NCI-H128 (cell line): ENCODE data around the gene ALX4.

Experiments used
- DNase-seq: peaks from one replicate; lab custom pipeline; 2025; ENCODE audit not compliant: unreplicated experiment; lab: John Stamatoyannopoulos, UW

Gene ALX4

DNA sequence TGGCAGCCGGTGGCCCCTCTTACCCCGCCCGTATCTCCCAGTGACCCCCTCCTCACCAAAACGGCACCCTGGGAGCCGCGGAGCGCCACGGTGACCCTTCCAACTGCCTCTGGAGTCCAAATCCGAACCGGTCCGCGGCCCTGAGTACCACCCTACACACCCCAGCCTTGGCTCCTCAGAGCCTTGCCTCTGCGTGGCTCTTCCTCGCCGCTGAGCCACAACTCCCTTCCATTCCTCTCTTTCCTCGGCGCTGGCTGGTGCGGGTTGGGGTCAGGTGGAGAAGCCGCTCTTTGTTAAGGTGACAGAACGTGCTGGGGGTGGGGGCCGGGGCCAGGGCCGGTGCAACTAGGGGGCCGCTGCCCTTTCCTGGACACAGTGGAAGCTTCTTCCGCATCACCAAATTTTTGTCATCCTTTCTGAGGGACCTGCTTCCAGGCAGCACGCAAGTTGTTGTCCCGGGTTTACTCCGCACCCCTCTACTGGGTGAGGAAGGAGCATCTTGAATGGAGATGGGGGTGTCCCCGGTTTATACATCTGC is 6.5 kb downstream of the ALX4 start:
- no peak for DNase-seq

DNA sequence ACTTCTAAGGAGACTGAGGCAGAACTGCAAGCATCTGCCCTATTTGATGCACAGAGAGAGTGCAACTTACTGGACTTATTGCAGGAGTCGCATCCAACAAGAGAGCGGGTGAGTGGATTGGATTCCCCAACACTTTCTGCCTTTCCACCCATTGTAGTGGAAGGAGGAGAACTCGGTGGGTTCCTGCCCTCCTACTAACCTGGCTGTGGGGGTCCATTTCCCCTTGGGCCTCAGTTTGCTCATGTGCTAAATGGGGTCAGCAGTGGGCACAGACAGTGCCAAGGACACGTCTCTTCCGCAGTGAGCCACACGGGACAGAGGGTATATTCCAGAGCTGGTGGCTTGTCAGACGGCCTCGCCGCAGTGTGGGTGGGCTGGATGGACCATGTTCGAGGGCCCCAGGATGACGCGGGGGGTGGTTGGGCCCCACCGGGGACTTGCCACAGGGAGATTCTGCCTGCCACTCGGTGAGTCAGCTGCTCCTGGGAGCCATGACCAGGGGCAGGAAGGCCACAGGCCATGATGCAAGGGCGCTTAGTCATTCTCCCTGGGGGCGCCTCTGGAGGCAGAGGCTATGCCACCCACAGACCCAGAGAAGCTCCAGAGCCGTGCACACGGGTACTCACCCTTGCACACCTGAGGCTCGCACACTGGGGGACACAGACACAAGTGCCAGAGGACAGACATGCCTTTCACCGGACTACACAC is 8.2 kb downstream of the ALX4 start:
- no peak for DNase-seq

DNA sequence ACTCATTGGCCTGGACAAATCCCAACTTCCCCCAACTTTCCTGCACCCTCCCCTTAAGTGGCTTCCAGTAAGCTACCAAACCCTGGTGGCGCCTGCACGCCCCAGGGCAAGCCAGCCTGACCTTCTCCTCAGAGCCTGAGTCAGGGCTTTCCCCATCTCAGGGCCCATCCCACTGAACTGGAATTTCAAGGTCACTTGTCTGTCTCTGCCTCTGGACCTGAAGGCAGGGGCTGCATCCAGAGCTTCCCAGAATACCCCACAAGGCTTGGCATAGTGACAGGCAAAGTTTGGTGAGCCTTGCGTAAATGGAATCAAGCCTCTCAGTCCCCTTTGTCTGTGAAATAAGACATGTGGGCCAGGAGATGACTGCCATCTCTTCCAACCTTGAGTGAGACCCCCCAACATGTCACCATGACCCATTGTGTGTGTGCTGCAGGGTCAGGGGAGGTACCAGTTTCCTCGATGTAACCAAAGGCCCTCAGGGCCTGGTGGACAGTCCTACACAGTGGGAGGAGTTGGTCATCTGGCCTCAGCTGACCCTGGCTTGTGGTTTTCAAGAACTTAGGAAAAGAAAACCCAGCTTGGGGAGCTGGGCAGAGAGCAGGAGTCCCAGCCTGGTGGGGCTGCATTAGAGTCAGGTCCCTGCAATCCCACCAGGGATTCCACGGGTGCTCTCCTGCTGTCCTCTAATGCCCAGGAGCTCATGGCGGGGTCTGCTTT is 8.9 kb downstream of the ALX4 start:
- no peak for DNase-seq

DNA sequence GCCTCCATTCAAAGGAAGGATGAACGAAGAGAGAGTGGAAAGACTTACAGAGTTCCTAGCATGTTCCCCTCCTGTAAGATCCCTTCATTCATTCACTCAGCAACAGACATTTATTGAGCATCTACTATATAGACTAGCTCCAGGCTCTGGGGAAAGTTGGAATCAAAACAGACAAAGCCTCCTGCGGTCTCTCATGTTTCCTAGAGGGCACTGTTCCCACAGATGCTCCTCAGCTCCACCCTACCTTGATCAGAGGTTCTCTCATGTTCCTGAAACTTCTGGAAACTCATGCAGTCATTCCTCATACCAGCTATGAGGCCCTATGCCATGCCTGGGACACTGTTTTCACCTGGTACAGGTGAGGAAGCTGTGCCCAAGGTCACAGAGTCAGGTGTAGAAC is 11.1 kb downstream of the ALX4 start:
- no peak for DNase-seq

DNA sequence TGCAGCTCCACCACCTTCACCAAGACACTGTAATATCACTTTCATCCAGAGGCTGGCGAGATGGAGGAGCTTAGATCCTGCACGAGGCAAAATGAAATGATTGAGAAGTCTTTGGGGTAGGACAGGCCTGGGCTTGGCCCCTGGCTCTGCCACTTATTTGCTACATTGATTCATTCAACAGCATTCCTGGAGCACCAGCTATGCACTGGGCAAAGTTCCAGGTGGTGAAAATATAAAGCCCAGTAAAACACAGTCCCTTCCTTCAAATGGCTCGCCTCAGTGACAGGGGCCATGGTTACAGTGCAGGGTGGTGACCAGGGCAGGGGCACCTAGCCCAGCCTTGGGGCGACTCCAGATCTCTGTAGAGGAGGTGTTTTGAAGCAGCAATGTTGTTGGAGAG is 19.7 kb downstream of the ALX4 start:
- DNase-seq = no peak

DNA sequence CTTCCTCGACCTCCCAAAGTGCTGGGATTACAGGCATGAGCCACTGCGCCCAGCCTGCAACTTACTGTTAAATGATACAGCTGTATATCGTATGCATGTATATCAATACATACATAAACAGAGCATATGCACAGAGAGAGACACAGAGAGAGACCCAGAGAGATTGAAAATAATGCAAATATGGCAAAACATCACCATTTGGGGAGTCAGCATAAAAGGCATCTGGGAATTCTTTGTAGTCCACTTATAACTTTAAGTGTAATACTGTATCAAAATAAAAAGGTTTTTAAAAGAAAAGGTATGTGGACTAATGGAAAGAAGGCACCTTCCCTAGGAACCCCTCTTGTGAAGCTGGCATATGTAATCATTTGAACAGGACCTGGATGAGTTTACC is 21.8 kb downstream of the ALX4 start:
- DNase-seq = no peak

DNA sequence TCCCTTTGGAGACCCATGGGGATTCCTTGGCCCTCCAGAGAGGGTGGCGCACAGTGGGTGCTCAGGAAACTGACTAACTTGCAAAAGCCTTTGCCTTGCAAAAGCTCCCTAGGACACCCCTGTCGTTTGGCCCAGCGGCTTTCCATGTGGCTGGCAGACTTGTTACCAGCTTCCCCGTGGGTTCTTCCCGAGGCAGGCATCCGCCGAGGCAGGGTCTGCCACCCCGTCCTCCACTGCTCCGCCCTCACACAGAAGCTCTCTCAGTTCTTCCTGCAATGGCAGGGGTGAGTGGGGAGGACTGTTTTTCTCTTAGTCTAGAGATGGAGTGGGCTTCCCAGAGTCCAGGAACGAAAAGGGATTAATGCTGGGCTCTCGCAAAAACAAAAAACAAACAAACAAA is 23.0 kb downstream of the ALX4 start:
- no peak for DNase-seq

DNA sequence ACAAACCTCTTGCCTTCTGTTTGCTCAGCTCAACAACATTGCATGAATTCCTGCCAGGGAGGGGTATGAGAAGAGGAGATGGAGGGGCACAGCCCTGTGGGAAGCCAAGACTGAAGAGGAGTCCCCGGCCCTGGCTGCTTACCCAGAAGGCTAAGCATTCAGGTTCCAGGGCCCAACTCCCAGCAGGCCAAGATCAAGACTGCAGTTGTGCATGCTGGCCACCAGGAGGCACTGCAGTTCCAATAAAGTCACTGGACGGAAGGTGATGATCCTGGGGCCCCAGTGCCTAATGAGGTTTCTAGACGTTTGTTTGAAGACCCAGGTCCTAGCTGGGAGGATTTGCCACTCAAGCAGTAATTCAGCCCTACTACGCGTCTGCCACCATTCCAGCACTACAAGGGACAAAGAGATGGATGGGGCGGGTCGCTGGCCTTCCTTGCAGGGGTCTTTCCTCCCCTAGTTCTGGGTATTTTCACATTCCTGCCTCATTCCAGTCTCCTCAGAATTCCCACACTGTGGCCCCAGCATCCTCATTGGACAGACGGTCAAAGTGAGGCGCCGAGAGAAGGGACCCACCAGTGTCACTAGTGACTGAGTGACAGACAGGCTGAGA is 23.6 kb downstream of the ALX4 start:
- no peak for DNase-seq

DNA sequence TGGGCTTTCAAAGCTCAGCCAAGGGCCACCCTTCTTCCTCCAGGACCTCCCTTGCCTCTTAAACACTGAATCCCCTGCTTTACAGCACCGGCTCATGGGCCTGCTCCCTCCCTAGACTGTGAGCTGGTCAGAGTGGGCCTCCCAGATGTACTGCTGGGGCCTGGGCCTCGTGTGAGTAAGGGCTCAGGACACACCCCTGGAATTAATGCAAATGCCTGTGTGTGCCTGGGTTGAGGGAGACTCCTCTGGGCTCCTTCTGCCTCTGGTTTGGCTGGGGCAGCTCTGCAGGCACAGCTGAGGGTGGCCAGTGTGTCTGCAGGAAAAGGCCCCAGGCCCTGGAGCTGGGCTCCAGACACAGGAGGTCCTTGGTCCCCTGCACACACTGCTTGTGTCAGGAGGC is 24.2 kb downstream of the ALX4 start:
- no peak for DNase-seq

DNA sequence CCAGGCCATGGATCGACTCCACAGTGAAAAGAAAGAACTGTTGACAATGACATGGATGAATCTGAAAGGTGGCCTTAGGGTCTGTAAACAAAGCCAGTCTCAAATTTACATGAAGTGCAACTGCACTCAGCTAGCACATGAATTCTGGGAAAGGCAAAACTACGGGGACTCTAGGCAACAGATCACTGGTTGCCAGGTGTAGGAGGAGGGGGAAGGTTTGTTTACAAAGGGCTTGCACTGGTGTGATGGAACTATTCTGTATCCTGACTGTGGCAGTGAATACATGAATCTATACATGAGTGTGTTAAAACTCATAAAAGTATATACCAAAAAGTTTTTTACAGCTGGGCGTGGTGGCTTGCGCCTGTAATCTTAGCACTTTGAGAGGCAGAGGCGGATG is 27.3 kb downstream of the ALX4 start:
- no peak for DNase-seq

DNA sequence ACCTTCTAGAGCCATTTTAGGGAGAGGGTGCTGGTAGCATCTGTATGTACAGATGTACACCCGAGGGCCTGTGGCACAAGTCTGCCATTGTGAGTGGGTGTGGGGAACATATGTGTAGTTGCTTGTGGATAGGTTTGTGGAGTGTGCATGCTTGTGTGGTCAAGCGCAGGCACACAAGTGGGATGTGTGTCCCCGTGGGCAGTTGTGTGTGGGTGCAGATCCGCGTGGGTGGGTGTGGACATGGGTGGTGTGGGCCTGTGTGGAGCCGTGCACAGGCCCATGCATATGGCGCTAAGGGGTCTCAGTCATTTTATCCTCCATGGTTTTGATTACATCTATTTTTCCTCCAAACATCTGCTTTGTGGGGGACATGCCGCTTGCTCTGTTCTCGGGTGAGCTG is 28.8 kb downstream of the ALX4 start:
- DNase-seq = no peak

DNA sequence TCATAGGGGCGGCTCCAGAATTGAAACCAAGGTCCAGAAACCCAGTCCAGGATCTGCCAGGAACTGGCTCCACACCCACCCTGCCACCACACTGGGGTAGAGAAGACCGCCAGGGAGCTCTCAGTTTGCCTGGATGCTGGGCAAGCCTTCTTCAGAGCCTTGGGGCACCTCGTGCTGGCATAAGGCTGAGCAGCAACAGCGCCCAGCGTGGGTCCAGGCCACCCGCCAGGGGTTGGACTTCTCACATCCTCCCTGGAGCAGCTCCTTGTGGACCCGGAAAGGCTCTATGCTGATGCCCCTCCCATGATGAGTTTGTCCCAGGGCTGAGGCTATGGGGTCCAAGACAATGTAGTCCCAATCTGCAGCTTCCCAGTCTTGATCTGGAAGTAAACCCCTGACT is 29.7 kb downstream of the ALX4 start:
- DNase-seq = no peak

DNA sequence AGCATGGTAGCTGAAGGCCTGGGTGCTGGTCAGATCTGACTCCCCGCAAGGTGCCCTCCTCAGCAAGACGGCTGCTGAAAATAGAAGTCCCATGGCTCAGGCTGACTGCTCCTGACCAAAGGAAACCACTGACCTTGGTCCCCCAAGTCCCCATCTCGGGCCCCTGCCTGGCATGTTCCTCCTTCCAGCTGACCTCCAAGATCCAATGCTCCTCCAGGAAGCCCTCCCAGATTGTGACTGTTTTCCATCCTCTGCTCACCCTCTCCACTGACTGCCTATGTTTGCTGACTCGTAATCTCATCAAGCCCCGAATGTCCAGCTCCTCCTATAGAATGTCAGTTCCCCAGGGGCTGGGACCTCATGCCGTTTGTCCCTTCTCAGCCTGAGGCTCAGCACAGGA is 30.5 kb downstream of the ALX4 start:
- DNase-seq = no peak

DNA sequence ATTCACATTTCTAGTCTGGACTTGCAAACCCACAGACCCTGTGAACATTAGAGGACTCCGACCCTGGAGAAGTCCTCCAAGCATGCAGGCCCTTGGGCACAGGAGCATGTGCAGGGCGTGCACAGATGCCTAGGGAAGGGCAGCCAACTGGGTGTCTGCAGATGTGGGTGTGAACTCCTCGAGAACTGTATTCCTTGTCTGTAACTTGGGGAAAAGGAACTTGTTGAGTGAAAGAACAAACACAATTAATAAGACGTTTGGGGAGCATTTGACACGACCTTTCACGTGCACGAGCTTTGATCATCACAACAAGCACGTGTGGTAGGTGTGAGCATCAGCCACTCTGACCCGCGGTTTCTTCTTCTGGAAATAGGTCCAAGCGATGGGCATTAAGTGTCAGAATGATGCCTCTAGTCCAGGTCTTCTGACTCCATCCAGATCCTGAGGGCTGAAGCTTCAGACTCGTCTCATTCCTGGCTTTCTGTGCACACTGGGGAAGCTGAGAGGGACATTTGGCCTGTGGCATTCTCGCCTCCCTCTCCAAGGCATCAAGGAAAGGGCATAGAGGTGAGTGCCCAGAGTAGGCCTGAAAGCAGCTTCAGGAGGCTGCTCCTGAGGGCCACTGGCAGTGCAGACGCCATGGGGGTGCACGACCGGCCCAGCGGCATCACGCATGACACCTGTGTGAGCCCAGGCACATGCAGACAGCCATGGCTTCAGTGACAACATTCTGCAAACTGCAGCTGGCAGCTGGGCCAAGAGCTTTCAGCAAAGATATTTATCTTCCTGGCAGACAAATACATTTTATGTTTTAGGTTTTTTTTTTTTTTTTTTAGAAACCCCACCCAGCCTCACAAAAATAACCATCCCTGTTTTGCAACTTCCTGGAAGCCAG is 32.5 kb downstream of the ALX4 start:
- DNase-seq = no peak

DNA sequence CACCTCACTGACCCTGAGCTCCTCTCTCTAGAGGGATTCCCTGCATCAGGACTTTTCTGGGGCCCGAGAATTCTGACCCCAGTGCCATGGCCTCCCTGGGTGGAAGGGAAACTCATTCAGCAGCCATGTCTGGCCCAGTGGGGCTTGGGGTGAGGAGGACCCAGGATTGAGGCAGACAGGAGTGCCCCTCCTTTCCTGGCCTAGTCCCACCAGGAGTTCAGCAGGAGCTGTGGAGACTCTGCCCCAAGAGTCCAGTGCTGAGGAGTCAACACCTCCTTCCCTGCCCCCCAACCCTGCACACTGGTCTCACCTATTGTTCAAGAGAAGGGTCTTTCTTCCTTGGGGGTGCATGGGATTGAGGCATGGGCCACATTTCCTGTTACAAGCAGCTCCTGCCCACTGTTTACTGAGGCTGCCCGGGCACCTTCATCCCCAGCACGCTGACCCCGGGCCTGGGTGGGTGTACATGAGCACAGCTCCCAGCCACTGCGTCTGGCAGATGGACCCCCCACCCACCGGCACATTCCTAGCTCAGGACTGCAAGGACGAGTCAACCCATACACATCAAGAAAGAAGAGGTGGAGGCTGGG is 33.9 kb downstream of the ALX4 start:
- DNase-seq = no peak

DNA sequence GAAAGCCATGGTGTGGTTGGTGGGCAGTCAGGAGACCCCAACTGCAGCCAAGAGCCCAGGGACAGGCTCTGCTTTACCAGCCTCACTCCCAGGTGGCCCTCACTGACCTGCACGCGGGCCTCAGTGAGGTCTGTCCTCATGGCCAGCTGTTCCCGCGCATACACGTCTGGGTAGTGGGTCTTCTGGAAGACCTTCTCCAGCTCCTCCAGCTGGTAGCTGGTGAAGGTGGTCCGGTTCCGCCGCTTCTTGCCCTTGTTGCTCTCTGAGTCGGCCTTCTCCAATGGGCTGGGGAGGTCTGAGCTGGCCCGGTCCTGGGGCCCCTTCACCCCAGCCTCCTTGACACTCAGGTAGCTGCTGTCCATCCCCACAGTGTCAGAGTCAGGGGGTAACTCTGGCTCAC is 34.7 kb downstream of the ALX4 start:
- DNase-seq = no peak

DNA sequence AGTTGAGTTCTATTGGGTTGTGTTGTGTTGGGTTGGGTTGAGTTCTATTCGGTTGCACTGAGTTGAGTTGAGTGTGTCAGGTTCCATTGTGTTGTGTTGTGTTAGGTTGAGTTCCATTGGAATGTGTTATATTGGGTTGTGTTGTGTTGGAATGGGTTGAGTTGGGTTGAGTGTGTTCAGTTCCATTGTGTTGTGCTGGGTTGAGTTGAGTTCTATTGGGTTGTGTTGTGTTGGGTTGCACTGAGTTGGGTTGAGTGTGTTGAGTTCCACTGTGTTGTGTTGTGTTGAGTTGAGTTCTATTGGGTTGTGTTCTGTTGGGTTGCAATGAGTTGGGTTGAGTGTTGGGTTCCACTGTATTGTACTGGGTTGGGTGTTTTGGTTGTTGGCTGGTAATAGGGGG is 35.5 kb downstream of the ALX4 start:
- no peak for DNase-seq

DNA sequence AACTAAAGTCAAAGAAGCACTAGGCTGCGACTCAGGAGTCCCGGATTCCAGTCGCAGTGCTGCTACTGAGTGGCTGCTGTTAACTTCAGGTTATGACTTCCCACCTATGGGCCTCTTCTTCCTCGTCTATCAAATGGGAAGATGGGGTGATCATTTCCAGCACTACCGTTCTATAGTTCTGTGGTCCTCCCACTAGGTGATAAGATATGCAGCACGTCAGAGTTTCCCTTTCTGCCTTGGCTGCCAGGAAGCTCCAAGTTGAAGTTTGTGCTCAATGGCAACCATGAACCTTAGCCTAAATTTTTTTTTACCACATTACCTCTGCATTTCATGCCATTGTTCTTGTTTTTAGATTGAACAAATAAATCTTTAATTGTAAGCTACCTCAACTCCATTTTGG is 38.7 kb downstream of the ALX4 start:
- no peak for DNase-seq

DNA sequence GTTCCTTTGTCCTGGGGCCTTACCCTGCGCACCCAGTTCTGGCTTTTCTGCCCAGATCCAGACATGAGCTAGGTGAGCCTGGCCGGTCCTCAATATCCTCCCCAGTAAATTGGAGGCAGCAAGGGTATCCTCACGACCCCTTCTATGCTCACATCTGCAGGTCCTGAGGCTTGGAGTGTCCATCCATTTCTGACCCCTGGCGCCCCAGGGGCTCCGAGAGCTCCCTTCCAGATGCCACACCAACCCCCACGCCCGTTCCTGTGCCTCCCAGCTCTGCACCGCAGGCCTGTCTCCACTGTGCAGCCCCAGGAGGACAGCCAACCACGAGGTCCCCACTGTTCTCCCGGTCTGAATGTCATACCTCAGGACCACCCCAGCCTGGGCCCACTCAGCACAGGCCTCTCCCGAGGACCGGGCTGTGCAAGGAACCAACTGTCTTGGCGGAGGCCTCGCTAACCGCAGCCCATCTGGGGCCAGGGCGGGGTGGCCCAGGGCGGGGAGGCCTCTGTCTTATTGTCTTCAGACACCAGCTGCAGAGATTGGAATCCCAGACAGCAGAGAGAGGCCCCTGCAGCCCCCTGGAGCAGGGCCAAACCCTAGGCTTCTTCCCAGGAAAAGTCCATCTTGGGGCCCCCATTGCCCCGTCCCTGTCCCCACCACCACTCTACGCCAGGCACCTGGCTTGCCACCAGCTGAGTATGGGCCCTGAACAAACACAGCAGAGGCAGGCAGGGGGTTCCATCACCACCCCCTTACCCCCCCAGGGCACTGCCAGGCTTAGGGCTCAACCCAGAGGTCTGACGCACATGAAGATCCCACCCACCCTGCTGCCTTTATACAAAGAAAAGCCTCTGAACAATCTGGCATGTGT is 39.3 kb downstream of the ALX4 start:
- no peak for DNase-seq
